CD14-positive monocyte (primary cell): Measurements from ENCODE around the gene CAPS. TPM values are rescaled to one million over a fixed set of nuclear protein-coding genes. Genes with fewer than 3 reads are reported as not detected.

ENCODE experiments used
- DNase-seq, 3 donors: peaks; one replicate each; pipeline ENCODE4 v3.0.0-alpha.2; 2011 to 2022
- H2AFZ ChIP-seq: 2 replicates; pipeline ENCODE4 v1.6.0; 2012; ENCODE audit warnings: mild to moderate bottlenecking, low read depth, low read length, inconsistent platforms; ENCODE audit not compliant: insufficient read depth, poor library complexity, severe bottlenecking
- H3K27ac ChIP-seq, 2 donors: 1 replicate in 1 of 2; 2 replicates in 1 of 2; pipeline ENCODE4 v1.5.1; 2012 to 2013; ENCODE audit warnings: low read length in 2 of 2, control low read depth in 1 of 2, inconsistent platforms in 1 of 2, low read depth in 1 of 2, mild to moderate bottlenecking in 1 of 2
- H3K27me3 ChIP-seq, 2 donors: one replicate each; pipeline versions ENCODE4 v1.6.0 to v1.6.1; 2011 to 2013; ENCODE audit warnings: low read length in 2 of 2; ENCODE audit not compliant: control insufficient read depth in 2 of 2, insufficient read depth in 2 of 2
- H3K36me3 ChIP-seq, 2 donors: replicated peaks in 1 of 2; 1 replicate in 1 of 2; 2 replicates in 1 of 2; pipeline versions ENCODE4 v1.5.1 to v1.6.1; 2012 to 2013; ENCODE audit warnings: low read length in 2 of 2, control low read depth in 1 of 2, inconsistent platforms in 1 of 2, mild to moderate bottlenecking in 1 of 2; ENCODE audit not compliant: insufficient read depth in 2 of 2, control insufficient read depth in 1 of 2
- H3K4me1 ChIP-seq, 2 donors: 1 replicate in 1 of 2; 2 replicates in 1 of 2; pipeline versions ENCODE4 v1.5.1 to v1.6.1; 2012 to 2013; ENCODE audit warnings: low read length in 2 of 2, control low read depth in 1 of 2, inconsistent platforms in 1 of 2, mild to moderate bottlenecking in 1 of 2, moderate library complexity in 1 of 2; ENCODE audit not compliant: insufficient read depth in 2 of 2, control insufficient read depth in 1 of 2
- H3K4me2 ChIP-seq: replicated peaks from 2 replicates; pipeline ENCODE3; 2012; ENCODE audit warnings: low read length, moderate library complexity, mild to moderate bottlenecking; ENCODE audit not compliant: poor library complexity, severe bottlenecking; ENCODE audit errors: extremely low read depth
- H3K4me3 ChIP-seq, 3 experiments: fragments of 200-600 bp in 1 of 3; sonication (generic) in 1 of 3; replicated peaks in 1 of 3; 1 replicate in 2 of 3; 2 replicates in 1 of 3; pipeline ENCODE4 v1.5.1; 2011 to 2013; ENCODE audit warnings: low read length in 3 of 3, mild to moderate bottlenecking in 3 of 3, control low read depth in 2 of 3, low read depth in 2 of 3, inconsistent platforms in 1 of 3, moderate library complexity in 1 of 3
- H3K79me2 ChIP-seq: 2 replicates; pipeline ENCODE4 v1.6.0; 2012; ENCODE audit warnings: mild to moderate bottlenecking, control low read depth, inconsistent platforms, low read length, moderate library complexity; ENCODE audit not compliant: insufficient read depth
- H3K9ac ChIP-seq: 2 replicates; pipeline ENCODE4 v1.6.0; 2017; ENCODE audit warnings: low read length, mild to moderate bottlenecking; ENCODE audit not compliant: insufficient read depth, poor library complexity, severe bottlenecking
- H3K9me3 ChIP-seq, 2 donors: replicated peaks in 1 of 2; 1 replicate in 1 of 2; 2 replicates in 1 of 2; pipeline versions ENCODE4 v1.5.1 to v1.6.1; 2012 to 2013; ENCODE audit warnings: low read length in 2 of 2, control low read depth in 1 of 2; ENCODE audit not compliant: control insufficient read depth in 1 of 2, insufficient read depth in 1 of 2
- H4K20me1 ChIP-seq: 2 replicates; pipeline ENCODE4 v1.6.0; 2012; ENCODE audit warnings: mild to moderate bottlenecking, low read length, control low read depth, moderate library complexity; ENCODE audit not compliant: insufficient read depth
- H3K27ac Mint-ChIP-seq, 7 donors: one replicate each; pipeline ENCODE4 v1.8.0; 2020; ENCODE audit warnings: mild to moderate bottlenecking in 7 of 7, mixed read lengths in 7 of 7, moderate library complexity in 6 of 7, inconsistent platforms in 2 of 7
- H3K27me3 Mint-ChIP-seq, 3 donors: one replicate each; pipeline ENCODE4 v1.8.0; 2021 to 2022; ENCODE audit warnings: low read depth in 3 of 3, mild to moderate bottlenecking in 3 of 3, mixed read lengths in 3 of 3, moderate library complexity in 3 of 3, inconsistent platforms in 1 of 3
- H3K36me3 Mint-ChIP-seq, 2 donors: one replicate each; pipeline ENCODE4 v1.8.0; 2020; ENCODE audit warnings: mixed read lengths in 2 of 2, inconsistent platforms in 1 of 2, mild to moderate bottlenecking in 1 of 2
- H3K4me1 Mint-ChIP-seq: one replicate; pipeline ENCODE4 v1.8.0; 2020; ENCODE audit warnings: mild to moderate bottlenecking, mixed read lengths
- H3K4me3 Mint-ChIP-seq, 2 donors: one replicate each; pipeline ENCODE4 v1.8.0; 2020; ENCODE audit warnings: mild to moderate bottlenecking in 2 of 2, mixed read lengths in 2 of 2, moderate library complexity in 1 of 2
- H3K9me3 Mint-ChIP-seq, 7 donors: one replicate each; pipeline ENCODE4 v1.8.0; 2020 to 2022; ENCODE audit warnings: mixed read lengths in 7 of 7, mild to moderate bottlenecking in 6 of 7, moderate library complexity in 6 of 7, inconsistent platforms in 2 of 7
- CTCF ChIP-seq: fragments of 200-600 bp; IDR thresholded peaks from one replicate; pipeline ENCODE4 v1.8.0; 2022; ENCODE audit warnings: antibody characterized with exemption, mild to moderate bottlenecking
- WGBS: methylation state at CpG from one replicate; pipeline ENCODE4 v1.1.5; 2013; ENCODE audit warnings: missing lambda C conversion rate; ENCODE audit not compliant: insufficient coverage; 5-methylcytosine and 5-hydroxymethylcytosine counted together
- intact Hi-C, 2 donors: fragments of 100-400 bp; cut with micrococcal nuclease; formaldehyde crosslinking; loops; one replicate each; pipeline versions ENCODE4 v1.15.0 to v1.15.1; 2023
- polyA plus RNA-seq, 3 donors: library from polyadenylated mRNA; depleted of rRNA in 1 of 3; unstranded in 2 of 3; stranded (reverse) in 1 of 3; fragments of 300-500 nt in 2 of 3; fragments of >200 nt in 1 of 3; fragmentation: Illumina TruSeq in 2 of 3; gene quantifications; 1 replicate in 2 of 3; 2 replicates in 1 of 3; pipeline ENCODE4 v1.2.3, GENCODE V29; 2012 to 2021

Gene CAPS
- polyA plus RNA-seq, 3 donors = 0.34 to 34.8 (median 0.72) TPM

GRCh38 chr19:5893296-5893903 lies 20.7 kb upstream of the CAPS start:
- intact Hi-C loops = loop anchor here in 1 of 2 donors (5.0 kb wide), 1 partner anchor 86 kb away; the partner anchor contains the start of gene NRTN
- DNase-seq = no peak

More at GRCh38 chr19:5893296-5893903, 20.7 kb upstream of the CAPS start:
- no peak overlapping the region for H3K4me2 ChIP-seq
- Mint-ChIP-seq H3K4me3 (no peak overlapping the region), H3K27ac (no peak overlapping the region), H3K4me1 (no peaks in the 10 kb centered on the region), H3K36me3 (peaks cover 18 to 35% of the 10 kb centered on the region in 2 donors), H3K9me3 (peaks cover 0 to 2% (median 0%) of the 10 kb centered on the region in 7 donors), H3K27me3 (peaks cover 22 to 38% (median 24%) of the 10 kb centered on the region in 3 donors)
- H4K20me1 ChIP-seq = peaks cover 21% of the 10 kb centered on the region
- H3K27me3 ChIP-seq = peaks cover 0 to 14% of the 10 kb centered on the region in 2 donors
- H3K4me3 ChIP-seq = no peak overlapping the region
- peaks cover 31 to 32% of the 10 kb centered on the region in 2 donors for H3K36me3 ChIP-seq
- no peak overlapping the region for H3K9ac ChIP-seq
- no peak for TF ChIP-seq CTCF
- H3K9me3 ChIP-seq = no peaks in the 10 kb centered on the region
- peaks cover 9% of the 10 kb centered on the region for H3K79me2 ChIP-seq
- no peak overlapping the region for H2AFZ ChIP-seq
- no peaks in the 10 kb centered on the region for H3K4me1 ChIP-seq
- WGBS = 79% methylated on average over 11 of the region's 13 CpGs
- H3K27ac ChIP-seq = no peak overlapping the region
